WERI-Rb-1 (cell line): ENCODE measurements around the gene DEFB113.
A peak's percentile ranks its signal among the peaks of the same experiment; 100 is the strongest.
"Not testable (repeated sequence)": the region's sequence is repeated elsewhere in the genome, so short reads cannot be mapped to it uniquely, and the experiment has no call there.

Source experiments
- DNase-seq: peaks from one replicate; pipeline ENCODE4 v3.0.0-alpha.2; 2020
- H3K27ac ChIP-seq: fragments of 250-450 bp; sonication (Bioruptor Pico); 2 replicates; pipeline ENCODE4 v1.5.1; 2020; ENCODE audit warnings: mild to moderate bottlenecking, moderate library complexity
- H3K27me3 ChIP-seq: fragments of 250-450 bp; sonication (Bioruptor Pico); 2 replicates; pipeline ENCODE4 v1.5.1; 2021; ENCODE audit warnings: mild to moderate bottlenecking, low read depth, moderate library complexity; ENCODE audit not compliant: insufficient read depth, severe bottlenecking
- H3K36me3 ChIP-seq: fragments of 250-450 bp; sonication (Bioruptor Pico); 2 replicates; pipeline ENCODE4 v1.5.1; 2020; ENCODE audit warnings: mild to moderate bottlenecking, moderate library complexity
- H3K4me3 ChIP-seq: 2 replicates; pipeline ENCODE4 v1.5.1; 2011; ENCODE audit warnings: low read depth, mild to moderate bottlenecking, control low read depth, low read length
- H3K9me3 ChIP-seq: fragments of 250-450 bp; sonication (Bioruptor Pico); 2 replicates; pipeline ENCODE4 v1.5.1; 2021; ENCODE audit warnings: mild to moderate bottlenecking, moderate library complexity; ENCODE audit not compliant: severe bottlenecking
- CTCF ChIP-seq: IDR thresholded peaks from 2 replicates; pipeline ENCODE4 v1.5.1; 2011; ENCODE audit warnings: low read depth, mild to moderate bottlenecking, control low read depth, inconsistent platforms, low read length

Gene DEFB113

GRCh38 chr6:49949062-49949461, 20.4 kb downstream of the DEFB113 start:
- no peak for TF ChIP-seq CTCF
- DNase-seq, result no peak
- Histone ChIP-seq H3K9me3 (peaks cover 9% of the 10 kb centered on the region), H3K4me3 (no peak overlapping the region), H3K36me3 (no peaks in the 10 kb centered on the region), H3K27ac (no peak overlapping the region), H3K27me3 (no peaks in the 10 kb centered on the region)

- Histone ChIP-seq H3K4me3 (no peak overlapping the region), H3K36me3 (no peaks in the 10 kb centered on the region), H3K27me3 (no peaks in the 10 kb centered on the region), H3K9me3 (peaks cover 10% of the 10 kb centered on the region), H3K27ac (no peak overlapping the region)
- no peak for TF ChIP-seq CTCF
- no peak for DNase-seq
Measured at GRCh38 chr6:49946835-49947234, 22.6 kb downstream of the DEFB113 start.

- H3K27ac ChIP-seq, H3K36me3 ChIP-seq, H3K4me3 ChIP-seq, DNase-seq, H3K27me3 ChIP-seq: not testable (repeated sequence)
- H3K9me3 ChIP-seq, result peaks cover 10% of the 10 kb centered on the region
Measured at GRCh38 chr6:49944068-49944467, 25.4 kb downstream of the DEFB113 start.

- Histone ChIP-seq H3K4me3 (no peak overlapping the region), H3K36me3 (no peaks in the 10 kb centered on the region), H3K27me3 (no peaks in the 10 kb centered on the region), H3K9me3 (peaks cover 8% of the 10 kb centered on the region), H3K27ac (no peak overlapping the region)
- no peak for DNase-seq
- TF ChIP-seq CTCF, result no peak
Measured at GRCh38 chr6:49939993-49940498, 29.4 kb downstream of the DEFB113 start.

GRCh38 chr6:49937811-49938210, 31.6 kb downstream of the DEFB113 start:
- no peaks in the 10 kb centered on the region for H3K36me3 ChIP-seq
- H3K9me3 ChIP-seq, result no peaks in the 10 kb centered on the region
- no peak overlapping the region for H3K4me3 ChIP-seq
- no peak for DNase-seq
- no peak overlapping the region for H3K27ac ChIP-seq
- H3K27me3 ChIP-seq, result no peaks in the 10 kb centered on the region
- TF ChIP-seq CTCF, result no peak

GRCh38 chr6:49937017-49937416, 32.4 kb downstream of the DEFB113 start:
- H3K27ac ChIP-seq, result no peak overlapping the region
- H3K4me3 ChIP-seq, result no peak overlapping the region
- TF ChIP-seq CTCF, result no peak
- H3K27me3 ChIP-seq, result no peaks in the 10 kb centered on the region
- no peaks in the 10 kb centered on the region for H3K36me3 ChIP-seq
- H3K9me3 ChIP-seq, result no peaks in the 10 kb centered on the region
- DNase-seq, result peak; percentile 28
